H1 (cell line): ENCODE data around the gene CFAP74. TPM values are rescaled to one million over a fixed set of nuclear protein-coding genes. Genes with fewer than 3 reads are reported as not detected.

ENCODE experiments used
- CTCF ChIA-PET: fragments of 300-600 bp; sonication (Branson Sonifier 250); formaldehyde crosslinking; loops from one replicate; lab custom pipeline; 2021; ENCODE audit not compliant: partially characterized antibody; lab: Charles Lee
- POLR2A ChIA-PET: fragments of 300-600 bp; sonication (Branson Sonifier 250); formaldehyde crosslinking; loops from one replicate; lab custom pipeline; 2021; ENCODE audit warnings: inconsistent platforms; ENCODE audit not compliant: partially characterized antibody; lab: Charles Lee
- DNase-seq, 2 experiments: peaks; one replicate each; pipeline versions ENCODE4 v3.0.0 to v3.0.0-alpha.2; 2010 to 2022; ENCODE audit warnings: low spot score in 2 of 2, low read depth in 1 of 2, mixed read lengths in 1 of 2
- FAIRE-seq: peaks from 2 replicates; lab custom pipeline; 2011; peaks lifted over from hg19 to GRCh38; lab: Jason Lieb, UNC
- H2AFZ ChIP-seq: 2 replicates; pipeline ENCODE4 v1.8.1; 2012; ENCODE audit warnings: low read length, inconsistent platforms
- H2AK5ac ChIP-seq: 2 replicates; pipeline ENCODE4 v1.6.1; 2013; ENCODE audit warnings: low read depth, low read length
- H2BK120ac ChIP-seq: replicated peaks from 2 replicates; pipeline ENCODE3; 2013; ENCODE audit warnings: low read depth, low read length, inconsistent platforms
- H2BK12ac ChIP-seq: 2 replicates; pipeline ENCODE4 v1.6.1; 2013; ENCODE audit warnings: low read depth, low read length
- H2BK15ac ChIP-seq: 2 replicates; pipeline ENCODE4 v1.6.1; 2013; ENCODE audit warnings: low read length
- H2BK20ac ChIP-seq: 2 replicates; pipeline ENCODE4 v1.6.1; 2013; ENCODE audit warnings: low read length
- H2BK5ac ChIP-seq: 2 replicates; pipeline ENCODE4 v1.6.1; 2013; ENCODE audit warnings: low read depth, low read length
- H3K14ac ChIP-seq: 2 replicates; pipeline ENCODE4 v1.6.1; 2013; ENCODE audit warnings: inconsistent platforms; ENCODE audit not compliant: insufficient read length
- H3K18ac ChIP-seq: 2 replicates; pipeline ENCODE4 v1.6.1; 2013; ENCODE audit warnings: low read length; ENCODE audit errors: extremely low read depth
- H3K23ac ChIP-seq: 2 replicates; pipeline ENCODE4 v1.6.1; 2013; ENCODE audit warnings: inconsistent platforms; ENCODE audit not compliant: insufficient read length
- H3K23me2 ChIP-seq: 2 replicates; pipeline ENCODE4 v1.6.1; 2013; ENCODE audit warnings: low read depth, low read length
- H3K27ac ChIP-seq: 2 replicates; pipeline ENCODE4 v1.6.1; 2011; ENCODE audit warnings: low read depth, low read length, inconsistent platforms
- H3K27me3 ChIP-seq, 4 experiments: replicated peaks in 1 of 4; 1 replicate in 1 of 4; 2 replicates in 3 of 4; pipeline versions ENCODE4 v1.6.1 to v1.8.1; 2011 to 2013; ENCODE audit warnings: low read length in 3 of 4, mild to moderate bottlenecking in 3 of 4, inconsistent platforms in 2 of 4, mixed read lengths in 2 of 4, moderate library complexity in 1 of 4; ENCODE audit not compliant: control insufficient read depth in 3 of 4, insufficient read depth in 3 of 4; ENCODE audit errors: extremely low read depth in 1 of 4
- H3K36me3 ChIP-seq, 4 experiments: 2 replicates each; pipeline versions ENCODE4 v1.6.1 to v1.8.1; 2011 to 2013; ENCODE audit warnings: mild to moderate bottlenecking in 4 of 4, low read length in 3 of 4, moderate library complexity in 2 of 4, control low read depth in 1 of 4, inconsistent platforms in 1 of 4; ENCODE audit not compliant: insufficient read depth in 4 of 4, control insufficient read depth in 2 of 4
- H3K4ac ChIP-seq: replicated peaks from 2 replicates; pipeline ENCODE3; 2013; ENCODE audit warnings: low read length, low read depth, mixed read lengths, inconsistent platforms; ENCODE audit not compliant: insufficient read length
- H3K4me1 ChIP-seq, 4 experiments: replicated peaks in 1 of 4; 1 replicate in 1 of 4; 2 replicates in 3 of 4; pipeline versions ENCODE4 v1.6.1 to v1.8.1; 2011 to 2013; ENCODE audit warnings: low read length in 3 of 4, inconsistent platforms in 2 of 4, mixed read lengths in 1 of 4; ENCODE audit not compliant: insufficient read depth in 4 of 4, control insufficient read depth in 3 of 4
- H3K4me2 ChIP-seq, 2 experiments: 2 replicates each; pipeline versions ENCODE4 v1.6.1 to v1.8.1; 2011 to 2013; ENCODE audit warnings: low read depth in 2 of 2, low read length in 2 of 2, control low read depth in 1 of 2, inconsistent platforms in 1 of 2, mild to moderate bottlenecking in 1 of 2; ENCODE audit not compliant: insufficient read depth in 1 of 2
- H3K4me3 ChIP-seq, 4 experiments: fragments of 200-600, 300-600 bp in 1 of 4; sonication (generic), shearing (Covaris generic), sonication (Bioruptor Twin) in 1 of 4; 2 replicates each; pipeline versions ENCODE4 v1.5.1 to v1.8.1; 2011 to 2016; ENCODE audit warnings: low read length in 4 of 4, low read depth in 3 of 4, control low read depth in 2 of 4, inconsistent platforms in 2 of 4, mild to moderate bottlenecking in 2 of 4, mixed read lengths in 1 of 4, moderate library complexity in 1 of 4; ENCODE audit not compliant: insufficient read depth in 2 of 4; ENCODE audit errors: extremely low read depth in 1 of 4
- H3K56ac ChIP-seq: replicated peaks from 2 replicates; pipeline ENCODE3; 2013; ENCODE audit warnings: low read depth, mild to moderate bottlenecking, mixed read lengths, low read length, inconsistent platforms; ENCODE audit not compliant: insufficient read length
- H3K79me1 ChIP-seq: 2 replicates; pipeline ENCODE4 v1.6.1; 2013; ENCODE audit warnings: low read depth, low read length, control low read depth
- H3K79me2 ChIP-seq, 2 experiments: 2 replicates each; pipeline versions ENCODE4 v1.6.1 to v1.8.1; 2012 to 2013; ENCODE audit warnings: low read length in 2 of 2, mild to moderate bottlenecking in 2 of 2, inconsistent platforms in 1 of 2; ENCODE audit not compliant: insufficient read depth in 2 of 2, control insufficient read depth in 1 of 2
- H3K9ac ChIP-seq, 4 experiments: replicated peaks in 1 of 4; 1 replicate in 1 of 4; 2 replicates in 3 of 4; pipeline versions ENCODE4 v1.6.1 to v1.8.1; 2011 to 2013; ENCODE audit warnings: low read depth in 3 of 4, low read length in 3 of 4, control low read depth in 2 of 4, mild to moderate bottlenecking in 2 of 4, moderate library complexity in 2 of 4, inconsistent platforms in 1 of 4; ENCODE audit errors: extremely low read depth in 1 of 4
- H3K9me3 ChIP-seq, 2 experiments: 2 replicates each; pipeline versions ENCODE4 v1.6.1 to v1.8.1; 2012 to 2013; ENCODE audit warnings: mild to moderate bottlenecking in 2 of 2, moderate library complexity in 2 of 2, control low read depth in 1 of 2, inconsistent platforms in 1 of 2, low read depth in 1 of 2, low read length in 1 of 2, mixed read lengths in 1 of 2; ENCODE audit not compliant: insufficient read depth in 2 of 2
- H4K20me1 ChIP-seq, 2 experiments: replicated peaks in 1 of 2; 2 replicates each; pipeline versions ENCODE3 to v1.8.1; 2011 to 2013; ENCODE audit warnings: inconsistent platforms in 2 of 2, low read length in 2 of 2, mild to moderate bottlenecking in 1 of 2; ENCODE audit not compliant: insufficient read depth in 2 of 2, control insufficient read depth in 1 of 2
- H4K5ac ChIP-seq: 2 replicates; pipeline ENCODE4 v1.6.1; 2013; ENCODE audit warnings: low read length, low read depth, mixed read lengths, inconsistent platforms; ENCODE audit not compliant: insufficient read length
- H4K8ac ChIP-seq: 2 replicates; pipeline ENCODE4 v1.8.0; 2013; ENCODE audit warnings: mild to moderate bottlenecking, moderate library complexity, low read length, inconsistent platforms; ENCODE audit not compliant: insufficient read depth; ENCODE audit errors: extremely low read depth
- H4K91ac ChIP-seq: replicated peaks from 2 replicates; pipeline ENCODE3; 2013; ENCODE audit warnings: low read length, mixed read lengths, inconsistent platforms; ENCODE audit not compliant: insufficient read length
- ATF2 ChIP-seq: IDR thresholded peaks from 2 replicates; pipeline ENCODE4 v1.6.1; 2012; ENCODE audit warnings: low read length, inconsistent platforms
- CBX5 ChIP-seq: fragments of 300-800, 300-1000 bp; sonication (generic); IDR thresholded peaks from 2 replicates; pipeline ENCODE4 v1.7.1; 2016; ENCODE audit warnings: antibody characterized with exemption, low read length, low read depth
- CHD1 ChIP-seq: IDR thresholded peaks from 2 replicates; pipeline ENCODE4 v1.6.1; 2012; ENCODE audit warnings: low read depth, low read length, improper control_type of control experiment
- EZH2 ChIP-seq: fragments of 200-600 bp; sonication (generic); IDR thresholded peaks from 2 replicates; pipeline ENCODE4 v1.7.1; 2012; ENCODE audit warnings: low read depth, mild to moderate bottlenecking, moderate library complexity, low read length, inconsistent platforms; ENCODE audit not compliant: severe bottlenecking
- JUN ChIP-seq: IDR thresholded peaks from 2 replicates; pipeline ENCODE4 v1.6.1; 2011; ENCODE audit warnings: low read depth, mild to moderate bottlenecking, improper control_type of control experiment, low read length
- MAX ChIP-seq: IDR thresholded peaks from 2 replicates; pipeline ENCODE4 v1.6.1; 2012; ENCODE audit warnings: inconsistent platforms
- POLR2A ChIP-seq, 2 experiments: IDR thresholded peaks; 1 replicate in 1 of 2; 2 replicates in 1 of 2; pipeline ENCODE4 v1.6.1; 2011; ENCODE audit warnings: low read depth in 2 of 2, low read length in 2 of 2, mild to moderate bottlenecking in 2 of 2; ENCODE audit errors: control extremely low read depth in 1 of 2
- SIN3A ChIP-seq, 2 experiments: IDR thresholded peaks in 1 of 2; conservative IDR thresholded peaks in 1 of 2; 2 replicates each; pipeline ENCODE4 v1.6.1; 2011 to 2012; ENCODE audit warnings: low read length in 2 of 2, improper control_type of control experiment in 1 of 2, low read depth in 1 of 2, mild to moderate bottlenecking in 1 of 2
- SP1 ChIP-seq: IDR thresholded peaks from 2 replicates; pipeline ENCODE4 v1.6.1; 2011; ENCODE audit warnings: low read depth, low read length
- SRF ChIP-seq: IDR thresholded peaks from 2 replicates; pipeline ENCODE4 v1.6.1; 2011; ENCODE audit warnings: mild to moderate bottlenecking, low read depth, low read length, moderate library complexity
- TAF7 ChIP-seq: optimal IDR thresholded peaks from 2 replicates; pipeline ENCODE3; 2011; ENCODE audit warnings: low read depth, mild to moderate bottlenecking, inconsistent platforms, low read length, moderate library complexity, borderline replicate concordance
- ZNF274 ChIP-seq: IDR thresholded peaks from 2 replicates; pipeline ENCODE4 v1.7.0; 2012; ENCODE audit warnings: low read length, borderline replicate concordance; ENCODE audit errors: extremely low read depth
- WGBS, 2 experiments: shearing (Covaris generic) in 1 of 2; methylation state at CpG; one replicate each; pipeline versions ENCODE4 v1.1.6 to v1.1.7; 2013 to 2015; ENCODE audit warnings: low lambda C conversion rate in 2 of 2, mixed read lengths in 2 of 2, inconsistent platforms in 1 of 2, low coverage in 1 of 2, missing lambda C conversion rate in 1 of 2; ENCODE audit not compliant: insufficient replicate concordance in 2 of 2, insufficient coverage in 1 of 2, insufficient read length in 1 of 2; ENCODE audit errors: extremely low coverage in 1 of 2, missing lambda C conversion rate in 1 of 2; 5-methylcytosine and 5-hydroxymethylcytosine counted together
- polyA plus RNA-seq, 7 experiments: library from polyadenylated mRNA; depleted of rRNA in 3 of 7; stranded (reverse) in 5 of 7; unstranded in 2 of 7; fragments of >200 nt in 5 of 7; fragments of 200-250 nt in 2 of 7; gene quantifications; 1 replicate in 5 of 7; 2 replicates in 1 of 7; 4 replicates in 1 of 7; pipeline versions ENCODE4 v1.2.1 to v1.2.3, GENCODE V29; 2011 to 2013; ENCODE audit warnings: missing spikeins in 2 of 7, mixed read lengths in 2 of 7
- total RNA-seq: library from RNA; stranded (reverse); fragmentation: NEBNext Ultra II Directional; extraction: Animal tissue kit (Norgen Biotek cat#: 25700); gene quantifications from 2 replicates; pipeline ENCODE4 v1.2.1, GENCODE V29; 2021

Gene CFAP74
- total and polyA plus RNA-seq, 2 of the 8 experiments (the other 6 are each of a cell fraction or from before 2014, with no cell fraction given): 0.09 to 0.20 TPM

- DNase-seq (no peak), FAIRE-seq (no peak)
- peaks cover 0 to 7% (median 0%) of the 10 kb centered on the region in 4 experiments; a peak in 3 of 7 replicates for H3K27me3 ChIP-seq
- WGBS, 2 experiments: 81% methylated on average over 4 of the region's 4 CpGs; no CpG with 5 or more reads in 1 of the 2 experiments
- H3K79me2 ChIP-seq: no peaks in the 10 kb centered on the region
- H3K79me1 ChIP-seq: no peaks in the 10 kb centered on the region
- no peak overlapping the region for H3K18ac ChIP-seq
- no peak overlapping the region for H3K56ac ChIP-seq
- CTCF ChIA-PET: interaction anchor here (0.7 to 8.8 kb wide), 39 partner anchors 9 to 365 kb away, joined by 3 to 249 read pairs (median 8); partner anchors contain the start of genes CFAP74 and GABRD
- no peak overlapping the region for H2BK120ac ChIP-seq
- H3K4me3 ChIP-seq: no peak overlapping the region
- no peaks in the 10 kb centered on the region for H3K9me3 ChIP-seq
- POLR2A ChIA-PET: interaction anchor here (1.1 to 1.4 kb wide), 4 partner anchors 27 to 135 kb away, joined by 3 to 4 read pairs (median 4); no protein-coding TSS in a partner anchor
- no peak overlapping the region for H3K14ac ChIP-seq
- no peak overlapping the region for H3K27ac ChIP-seq
- no peak overlapping the region for H3K4me2 ChIP-seq
- no peak overlapping the region for H3K4ac ChIP-seq
- no peak overlapping the region for H4K8ac ChIP-seq
- peak overlapping the region; percentile 95 for H2BK15ac ChIP-seq
- H4K20me1 ChIP-seq: peaks cover 0 to 3% of the 10 kb centered on the region in 2 experiments
- H3K23me2 ChIP-seq: no peaks in the 10 kb centered on the region; the same call in 1 of the 2 replicates
- peak overlapping the region; percentile 45; the same call in 1 of the 2 replicates for H2BK12ac ChIP-seq
- peak overlapping the region; percentile 55 for H4K91ac ChIP-seq
- H2AK5ac ChIP-seq: peak overlapping the region; percentile 44; the same call in 1 of the 2 replicates
- no peak overlapping the region for H3K9ac ChIP-seq
- H3K36me3 ChIP-seq: no peaks in the 10 kb centered on the region
- no peak overlapping the region; the same call in 1 of the 2 replicates for H2BK20ac ChIP-seq
- H4K5ac ChIP-seq: no peak overlapping the region
- peak overlapping the region; percentile 2; the same call in 1 of the 2 replicates for H2BK5ac ChIP-seq
- peaks cover 0 to 22% (median 15%) of the 10 kb centered on the region in 4 experiments; a peak in 6 of 7 replicates for H3K4me1 ChIP-seq
- H3K23ac ChIP-seq: no peak overlapping the region
- no peak overlapping the region for H2AFZ ChIP-seq
- TF ChIP-seq SIN3A (conservative IDR thresholded peaks at IDR 0.05 in 1 of 2, IDR thresholded peaks at IDR 0.05 in 1 of 2; ENCODE audit: low read depth in 1 of 2, low read length in 2 of 2): no peak
- no peak for TF ChIP-seq ZNF274
- no peak for TF ChIP-seq POLR2A (IDR thresholded peaks at IDR 0.05; ENCODE audit: control extremely low read depth in 1 of 2, low read depth in 2 of 2, low read length in 2 of 2)
- TF ChIP-seq CBX5: no peak
- TF ChIP-seq SRF: no peak
- no peak for TF ChIP-seq SP1
- TF ChIP-seq ATF2: no peak
- TF ChIP-seq CHD1: no peak
- TF ChIP-seq MAX: no peak
- TF ChIP-seq JUN: no peak
- no peak for TF ChIP-seq EZH2
- no peak for TF ChIP-seq TAF7
Observed at GRCh38 chr1:2043886-2044285, 40.3 kb upstream of the CFAP74 start.
